ENCODE measurements around the gene GPHA2. TPM values are rescaled to one million over a fixed set of nuclear protein-coding genes. Genes with fewer than 3 reads are reported as not detected.

GPHA2 gene
- total and polyA plus RNA-seq, 2 of the 13 experiments (the other 11 are each of a cell fraction or from before 2014, with no cell fraction given), result 13.0 to 19.1 TPM

DNA sequence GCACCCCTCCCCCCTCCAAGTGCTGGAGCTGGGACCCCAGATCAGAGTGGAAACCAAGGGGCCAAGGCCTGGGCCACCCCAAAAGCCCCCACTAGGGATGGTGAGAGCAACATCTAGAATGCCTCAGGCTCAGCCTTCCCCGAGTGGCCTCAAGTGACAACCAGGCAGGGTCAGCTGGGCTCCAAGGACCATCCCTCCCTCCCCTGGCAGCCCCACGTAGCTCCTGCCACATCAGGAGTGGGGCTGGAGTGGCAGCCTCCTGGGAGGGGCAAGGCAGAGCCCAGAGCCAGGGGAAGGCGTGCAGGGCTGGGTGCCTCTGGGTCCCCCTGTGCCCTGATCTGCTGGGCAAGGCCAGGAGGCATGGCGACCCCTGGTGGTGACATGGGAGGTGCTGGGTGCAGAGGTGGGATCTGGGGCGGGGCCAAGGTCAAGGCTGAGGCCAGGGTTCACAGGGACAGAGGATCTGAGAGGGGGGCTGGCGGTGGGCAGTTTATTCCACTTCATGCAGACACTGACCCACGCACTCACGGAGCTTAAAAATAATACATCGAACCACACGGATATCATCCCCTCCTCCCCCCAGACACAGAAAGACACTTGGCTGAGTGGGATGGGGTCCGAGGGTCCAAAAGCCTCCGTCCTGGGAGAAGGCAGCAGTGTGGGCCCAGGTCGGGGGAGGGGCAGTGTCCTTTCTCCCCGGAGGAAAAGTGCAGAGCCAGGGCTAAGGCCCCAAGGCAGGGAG, 41.5 kb downstream of the GPHA2 start (continued):
- TF ChIP-seq, protein P1, sequence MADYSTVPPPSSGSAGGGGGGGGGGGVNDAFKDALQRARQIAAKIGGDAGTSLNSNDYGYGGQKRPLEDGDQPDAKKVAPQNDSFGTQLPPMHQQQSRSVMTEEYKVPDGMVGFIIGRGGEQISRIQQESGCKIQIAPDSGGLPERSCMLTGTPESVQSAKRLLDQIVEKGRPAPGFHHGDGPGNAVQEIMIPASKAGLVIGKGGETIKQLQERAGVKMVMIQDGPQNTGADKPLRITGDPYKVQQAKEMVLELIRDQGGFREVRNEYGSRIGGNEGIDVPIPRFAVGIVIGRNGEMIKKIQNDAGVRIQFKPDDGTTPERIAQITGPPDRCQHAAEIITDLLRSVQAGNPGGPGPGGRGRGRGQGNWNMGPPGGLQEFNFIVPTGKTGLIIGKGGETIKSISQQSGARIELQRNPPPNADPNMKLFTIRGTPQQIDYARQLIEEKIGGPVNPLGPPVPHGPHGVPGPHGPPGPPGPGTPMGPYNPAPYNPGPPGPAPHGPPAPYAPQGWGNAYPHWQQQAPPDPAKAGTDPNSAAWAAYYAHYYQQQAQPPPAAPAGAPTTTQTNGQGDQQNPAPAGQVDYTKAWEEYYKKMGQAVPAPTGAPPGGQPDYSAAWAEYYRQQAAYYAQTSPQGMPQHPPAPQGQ (CRISPR knock-in tag; IDR thresholded peaks at IDR 0.05; ENCODE audit: borderline replicate concordance), result 0 out of 2 replicates have a peak, but pooled peaks have one; percentile 62
- TF ChIP-seq ZNF160 (CRISPR knock-in tag; IDR thresholded peaks at IDR 0.05), result peak; percentile 55; the same call in 1 of the 2 replicates
- TF ChIP-seq, protein P2, sequence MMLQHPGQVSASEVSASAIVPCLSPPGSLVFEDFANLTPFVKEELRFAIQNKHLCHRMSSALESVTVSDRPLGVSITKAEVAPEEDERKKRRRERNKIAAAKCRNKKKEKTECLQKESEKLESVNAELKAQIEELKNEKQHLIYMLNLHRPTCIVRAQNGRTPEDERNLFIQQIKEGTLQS (CRISPR knock-in tag; IDR thresholded peaks at IDR 0.05), result 0 out of 2 replicates have a peak, but pooled peaks have one; percentile 7
- peak; percentile 38; the same call in 1 of the 2 replicates for TF ChIP-seq NFKBIZ (CRISPR knock-in tag; IDR thresholded peaks at IDR 0.05)
- no peak for TF ChIP-seq ZNF207 (IDR thresholded peaks at IDR 0.05; ENCODE audit: borderline replicate concordance)
- TF ChIP-seq, protein P3, sequence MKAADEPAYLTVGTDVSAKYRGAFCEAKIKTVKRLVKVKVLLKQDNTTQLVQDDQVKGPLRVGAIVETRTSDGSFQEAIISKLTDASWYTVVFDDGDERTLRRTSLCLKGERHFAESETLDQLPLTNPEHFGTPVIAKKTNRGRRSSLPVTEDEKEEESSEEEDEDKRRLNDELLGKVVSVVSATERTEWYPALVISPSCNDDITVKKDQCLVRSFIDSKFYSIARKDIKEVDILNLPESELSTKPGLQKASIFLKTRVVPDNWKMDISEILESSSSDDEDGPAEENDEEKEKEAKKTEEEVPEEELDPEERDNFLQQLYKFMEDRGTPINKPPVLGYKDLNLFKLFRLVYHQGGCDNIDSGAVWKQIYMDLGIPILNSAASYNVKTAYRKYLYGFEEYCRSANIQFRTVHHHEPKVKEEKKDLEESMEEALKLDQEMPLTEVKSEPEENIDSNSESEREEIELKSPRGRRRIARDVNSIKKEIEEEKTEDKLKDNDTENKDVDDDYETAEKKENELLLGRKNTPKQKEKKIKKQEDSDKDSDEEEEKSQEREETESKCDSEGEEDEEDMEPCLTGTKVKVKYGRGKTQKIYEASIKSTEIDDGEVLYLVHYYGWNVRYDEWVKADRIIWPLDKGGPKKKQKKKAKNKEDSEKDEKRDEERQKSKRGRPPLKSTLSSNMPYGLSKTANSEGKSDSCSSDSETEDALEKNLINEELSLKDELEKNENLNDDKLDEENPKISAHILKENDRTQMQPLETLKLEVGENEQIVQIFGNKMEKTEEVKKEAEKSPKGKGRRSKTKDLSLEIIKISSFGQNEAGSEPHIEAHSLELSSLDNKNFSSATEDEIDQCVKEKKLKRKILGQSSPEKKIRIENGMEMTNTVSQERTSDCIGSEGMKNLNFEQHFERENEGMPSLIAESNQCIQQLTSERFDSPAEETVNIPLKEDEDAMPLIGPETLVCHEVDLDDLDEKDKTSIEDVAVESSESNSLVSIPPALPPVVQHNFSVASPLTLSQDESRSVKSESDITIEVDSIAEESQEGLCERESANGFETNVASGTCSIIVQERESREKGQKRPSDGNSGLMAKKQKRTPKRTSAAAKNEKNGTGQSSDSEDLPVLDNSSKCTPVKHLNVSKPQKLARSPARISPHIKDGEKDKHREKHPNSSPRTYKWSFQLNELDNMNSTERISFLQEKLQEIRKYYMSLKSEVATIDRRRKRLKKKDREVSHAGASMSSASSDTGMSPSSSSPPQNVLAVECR (CRISPR knock-in tag; IDR thresholded peaks at IDR 0.05; ENCODE audit: borderline replicate concordance), result peak; percentile 34; the same call in 1 of the 2 replicates
- peak; percentile 60; the same call in 1 of the 2 replicates for TF ChIP-seq ZNF768 (CRISPR knock-in tag; IDR thresholded peaks at IDR 0.05)
- TF ChIP-seq, protein P4, sequence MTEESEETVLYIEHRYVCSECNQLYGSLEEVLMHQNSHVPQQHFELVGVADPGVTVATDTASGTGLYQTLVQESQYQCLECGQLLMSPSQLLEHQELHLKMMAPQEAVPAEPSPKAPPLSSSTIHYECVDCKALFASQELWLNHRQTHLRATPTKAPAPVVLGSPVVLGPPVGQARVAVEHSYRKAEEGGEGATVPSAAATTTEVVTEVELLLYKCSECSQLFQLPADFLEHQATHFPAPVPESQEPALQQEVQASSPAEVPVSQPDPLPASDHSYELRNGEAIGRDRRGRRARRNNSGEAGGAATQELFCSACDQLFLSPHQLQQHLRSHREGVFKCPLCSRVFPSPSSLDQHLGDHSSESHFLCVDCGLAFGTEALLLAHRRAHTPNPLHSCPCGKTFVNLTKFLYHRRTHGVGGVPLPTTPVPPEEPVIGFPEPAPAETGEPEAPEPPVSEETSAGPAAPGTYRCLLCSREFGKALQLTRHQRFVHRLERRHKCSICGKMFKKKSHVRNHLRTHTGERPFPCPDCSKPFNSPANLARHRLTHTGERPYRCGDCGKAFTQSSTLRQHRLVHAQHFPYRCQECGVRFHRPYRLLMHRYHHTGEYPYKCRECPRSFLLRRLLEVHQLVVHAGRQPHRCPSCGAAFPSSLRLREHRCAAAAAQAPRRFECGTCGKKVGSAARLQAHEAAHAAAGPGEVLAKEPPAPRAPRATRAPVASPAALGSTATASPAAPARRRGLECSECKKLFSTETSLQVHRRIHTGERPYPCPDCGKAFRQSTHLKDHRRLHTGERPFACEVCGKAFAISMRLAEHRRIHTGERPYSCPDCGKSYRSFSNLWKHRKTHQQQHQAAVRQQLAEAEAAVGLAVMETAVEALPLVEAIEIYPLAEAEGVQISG (CRISPR knock-in tag; IDR thresholded peaks at IDR 0.05), result peak; percentile 77
- TF ChIP-seq GLI4 (CRISPR knock-in tag; IDR thresholded peaks at IDR 0.05; ENCODE audit: borderline replicate concordance), result peak; percentile 81; the same call in 1 of the 2 replicates
- TF ChIP-seq GFI1 (CRISPR knock-in tag; IDR thresholded peaks at IDR 0.05; ENCODE audit: borderline replicate concordance), result no peak
- no peak for TF ChIP-seq MTF1 (CRISPR knock-in tag; IDR thresholded peaks at IDR 0.05)
- TF ChIP-seq PHF8 (CRISPR knock-in tag; IDR thresholded peaks at IDR 0.05), result peak; percentile 49; the same call in 1 of the 2 replicates
- TF ChIP-seq HDAC1 (CRISPR knock-in tag; IDR thresholded peaks at IDR 0.05), result peak; percentile 89
- TF ChIP-seq FOXO1 (CRISPR knock-in tag; IDR thresholded peaks at IDR 0.05), result peak; percentile 78; the same call in 1 of the 2 replicates

All from HepG2 (cell line).